AG09309 (cell line): ENCODE measurements around the gene SPOCD1.

Experiments used
- DNase-seq: peaks from one replicate; pipeline ENCODE4 v3.0.0-alpha.2; 2010; ENCODE audit warnings: low read depth
- H3K4me3 ChIP-seq: 2 replicates; pipeline ENCODE4 v1.5.1; 2011; ENCODE audit warnings: mild to moderate bottlenecking, low read depth, low read length, moderate library complexity; ENCODE audit not compliant: control insufficient read depth
- TF ChIP-seq, protein P1 (sequence below): IDR thresholded peaks from 2 replicates; pipeline ENCODE4 v1.5.1; 2011; ENCODE audit warnings: mild to moderate bottlenecking, low read depth, low read length, inconsistent platforms; ENCODE audit not compliant: insufficient read depth, control insufficient read depth; ENCODE audit errors: missing control alignments

Gene SPOCD1

GRCh38 chr1:31781138-31781755, 34.6 kb downstream of the SPOCD1 start:
- H3K4me3 ChIP-seq: no peak overlapping the region
- TF ChIP-seq, protein P1, sequence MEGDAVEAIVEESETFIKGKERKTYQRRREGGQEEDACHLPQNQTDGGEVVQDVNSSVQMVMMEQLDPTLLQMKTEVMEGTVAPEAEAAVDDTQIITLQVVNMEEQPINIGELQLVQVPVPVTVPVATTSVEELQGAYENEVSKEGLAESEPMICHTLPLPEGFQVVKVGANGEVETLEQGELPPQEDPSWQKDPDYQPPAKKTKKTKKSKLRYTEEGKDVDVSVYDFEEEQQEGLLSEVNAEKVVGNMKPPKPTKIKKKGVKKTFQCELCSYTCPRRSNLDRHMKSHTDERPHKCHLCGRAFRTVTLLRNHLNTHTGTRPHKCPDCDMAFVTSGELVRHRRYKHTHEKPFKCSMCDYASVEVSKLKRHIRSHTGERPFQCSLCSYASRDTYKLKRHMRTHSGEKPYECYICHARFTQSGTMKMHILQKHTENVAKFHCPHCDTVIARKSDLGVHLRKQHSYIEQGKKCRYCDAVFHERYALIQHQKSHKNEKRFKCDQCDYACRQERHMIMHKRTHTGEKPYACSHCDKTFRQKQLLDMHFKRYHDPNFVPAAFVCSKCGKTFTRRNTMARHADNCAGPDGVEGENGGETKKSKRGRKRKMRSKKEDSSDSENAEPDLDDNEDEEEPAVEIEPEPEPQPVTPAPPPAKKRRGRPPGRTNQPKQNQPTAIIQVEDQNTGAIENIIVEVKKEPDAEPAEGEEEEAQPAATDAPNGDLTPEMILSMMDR: no peak

DNA sequence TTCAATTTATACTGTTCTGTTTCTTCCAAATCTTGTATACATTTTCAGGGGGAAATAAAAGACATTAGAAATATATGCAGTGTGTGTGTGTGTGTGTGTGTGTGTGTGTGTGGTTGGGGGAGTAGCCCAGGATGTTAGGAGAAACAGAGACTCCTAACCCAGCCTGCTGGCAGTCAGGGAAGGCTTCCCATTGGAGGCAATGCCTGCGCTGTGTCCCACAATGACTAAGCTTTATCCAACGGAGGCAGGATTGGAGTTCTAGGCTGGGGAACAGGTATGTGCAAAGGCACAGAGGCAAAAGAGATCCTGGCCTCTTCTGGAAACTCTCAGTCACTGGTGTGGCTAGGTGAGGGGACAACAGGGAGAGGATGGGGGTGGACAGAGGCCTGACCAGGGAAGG, 35.2 kb downstream of the SPOCD1 start:
- TF ChIP-seq, protein P1: no peak
- no peak overlapping the region for H3K4me3 ChIP-seq
- DNase-seq: no peak

More at GRCh38 chr1:31781138-31781755, 34.6 kb downstream of the SPOCD1 start:
- no peak for DNase-seq

- TF ChIP-seq, protein P1: no peak
- no peak for DNase-seq
- H3K4me3 ChIP-seq: no peak overlapping the region
These were observed 36.1 kb downstream of the SPOCD1 start for GRCh38 chr1:31779687-31780086.

DNA sequence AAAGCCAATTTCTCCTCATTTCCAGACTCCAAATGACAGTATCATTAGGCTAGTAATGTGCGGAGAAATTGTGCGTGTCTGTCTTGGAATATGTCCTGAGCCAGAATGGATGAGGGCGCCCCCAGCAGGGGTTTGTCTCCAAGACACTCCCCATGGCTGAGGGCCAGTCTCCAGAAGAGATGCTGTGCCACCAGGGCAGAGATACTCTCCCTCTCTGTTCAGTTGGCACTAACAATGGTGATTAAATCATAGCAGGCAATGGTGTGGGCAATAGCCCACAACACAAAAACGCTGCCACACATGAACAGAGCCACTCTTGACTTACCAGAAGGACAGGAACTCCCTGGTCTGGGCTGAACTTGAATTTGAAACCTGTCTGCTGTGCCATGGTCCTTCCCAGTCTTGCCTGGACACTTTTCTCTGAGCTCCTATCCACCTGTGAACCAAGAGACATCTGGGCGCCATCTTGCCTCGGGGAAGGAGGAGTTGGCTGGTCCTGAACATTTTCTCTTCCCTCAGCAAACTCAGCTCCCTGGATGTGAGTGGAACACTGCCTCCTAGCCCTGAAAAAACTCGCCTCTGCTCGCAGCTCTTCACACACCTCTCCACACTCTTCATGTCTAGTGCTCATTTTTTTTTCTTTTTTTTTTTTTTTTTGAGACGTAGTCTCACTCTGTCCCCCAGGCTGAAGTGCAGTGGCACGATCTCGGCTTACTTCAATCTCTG, 36.9 kb downstream of the SPOCD1 start:
- TF ChIP-seq, protein P1: no peak
- no peak overlapping the region for H3K4me3 ChIP-seq
- DNase-seq: no peak

- TF ChIP-seq, protein P1: no peak
- DNase-seq: no peak
- H3K4me3 ChIP-seq: no peak overlapping the region
These were observed 39.3 kb downstream of the SPOCD1 start for GRCh38 chr1:31776516-31776915.

DNA sequence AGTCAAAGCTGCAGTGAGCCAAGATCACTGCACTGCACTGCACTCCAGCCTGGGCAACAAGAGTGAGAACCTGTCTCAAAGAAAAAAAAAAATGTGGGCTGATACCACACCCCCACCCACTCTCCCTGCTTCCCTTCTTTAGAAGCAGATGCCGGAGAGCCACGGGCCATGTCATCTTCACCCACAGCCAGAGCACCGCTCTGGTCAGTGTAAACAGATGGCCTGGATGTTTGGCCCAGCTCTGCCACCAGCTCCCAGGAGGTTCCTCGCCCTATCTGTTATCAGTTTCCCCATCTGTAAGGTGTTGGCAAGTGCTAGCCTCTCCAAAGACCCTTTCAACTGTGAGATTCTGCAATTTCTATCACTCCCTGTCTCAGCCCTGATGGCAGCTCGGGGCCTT, 39.8 kb downstream of the SPOCD1 start:
- TF ChIP-seq, protein P1: no peak
- no peak overlapping the region for H3K4me3 ChIP-seq
- DNase-seq: no peak
